Colonic mucosa (tissue), 4 donors: ENCODE data around the gene ICA1. TPM values are rescaled to one million over a fixed set of nuclear protein-coding genes. Genes with fewer than 3 reads are reported as not detected.

Experiments used
- DNase-seq: peaks from one replicate; pipeline ENCODE4 v3.0.0-alpha.2; 2020
- H3K27ac ChIP-seq: fragments of 200-600 bp; one replicate; pipeline ENCODE4 v1.8.0; 2021
- H3K27me3 ChIP-seq: fragments of 200-600 bp; one replicate; pipeline ENCODE4 v1.8.0; 2021
- H3K36me3 ChIP-seq: fragments of 200-600 bp; one replicate; pipeline ENCODE4 v1.8.0; 2021
- H3K4me1 ChIP-seq: fragments of 200-600 bp; one replicate; pipeline ENCODE4 v1.8.0; 2021; ENCODE audit warnings: mild to moderate bottlenecking
- H3K4me3 ChIP-seq: fragments of 200-600 bp; one replicate; pipeline ENCODE4 v1.8.0; 2021
- H3K9ac ChIP-seq, 2 donors: one replicate each; pipeline ENCODE4 v1.7.0; 2013; ENCODE audit warnings: control low read depth in 2 of 2, low read depth in 2 of 2, low read length in 2 of 2
- H3K9me3 ChIP-seq: fragments of 200-600 bp; one replicate; pipeline ENCODE4 v1.8.0; 2021
- intact Hi-C: fragments of 100-400 bp; cut with DNase I; formaldehyde crosslinking; loops from one replicate; pipeline ENCODE4 v1.14.1; 2022
- total RNA-seq, 2 donors: library from RNA; stranded (reverse); fragmentation: NEBNext Ultra II Directional in 1 of 2; extraction: Animal tissue kit (Norgen Biotek cat#: 25700) in 1 of 2; gene quantifications; one replicate each; pipeline ENCODE4 v1.2.1, GENCODE V29; 2021
- TF ChIP-seq, protein P1 (sequence below): fragments of 200-600 bp; IDR thresholded peaks from one replicate; pipeline ENCODE4 v1.8.0; 2022; ENCODE audit warnings: antibody characterized with exemption, mild to moderate bottlenecking
- donor health status: healthy.
- donor health status: DM: no; HTN: no; CAD: no.
- donor health status: DM: no; HTN: no; CAD: no.

Gene ICA1
- total RNA-seq, 2 donors from 2014 or later: 46.1 to 47.5 TPM

DNA sequence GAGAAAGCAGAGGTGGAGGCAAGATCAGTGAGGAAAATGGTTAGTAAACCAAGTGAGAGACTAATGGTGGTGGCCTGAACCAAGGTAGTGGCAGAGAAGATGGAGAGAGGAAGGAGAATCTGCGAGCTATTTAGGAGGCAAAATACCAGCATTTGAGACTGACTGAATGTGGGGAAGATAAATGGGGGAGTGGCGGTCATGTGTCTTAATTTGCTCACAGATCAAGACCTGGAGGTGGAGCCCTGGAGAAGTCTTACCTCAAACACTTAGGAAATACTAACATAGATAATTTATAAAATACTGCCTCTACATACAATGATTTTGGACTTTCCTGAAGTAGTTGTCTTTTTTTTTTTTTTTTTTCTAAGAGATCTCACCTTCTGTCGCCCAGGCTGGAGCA, 34.7 kb downstream of the ICA1 start:
- no peaks in the 10 kb centered on the region for H3K36me3 ChIP-seq
- no peak overlapping the region for H3K4me3 ChIP-seq
- intact Hi-C loops: loop anchor here (10.0 kb wide), 1 partner anchor 552 kb away; no protein-coding TSS in a partner anchor
- H3K9ac ChIP-seq: no peak overlapping the region
- no peak for DNase-seq
- no peaks in the 10 kb centered on the region for H3K9me3 ChIP-seq
- H3K27me3 ChIP-seq: no peaks in the 10 kb centered on the region
- H3K4me1 ChIP-seq: no peaks in the 10 kb centered on the region
- H3K27ac ChIP-seq: no peak overlapping the region
- TF ChIP-seq, protein P1, sequence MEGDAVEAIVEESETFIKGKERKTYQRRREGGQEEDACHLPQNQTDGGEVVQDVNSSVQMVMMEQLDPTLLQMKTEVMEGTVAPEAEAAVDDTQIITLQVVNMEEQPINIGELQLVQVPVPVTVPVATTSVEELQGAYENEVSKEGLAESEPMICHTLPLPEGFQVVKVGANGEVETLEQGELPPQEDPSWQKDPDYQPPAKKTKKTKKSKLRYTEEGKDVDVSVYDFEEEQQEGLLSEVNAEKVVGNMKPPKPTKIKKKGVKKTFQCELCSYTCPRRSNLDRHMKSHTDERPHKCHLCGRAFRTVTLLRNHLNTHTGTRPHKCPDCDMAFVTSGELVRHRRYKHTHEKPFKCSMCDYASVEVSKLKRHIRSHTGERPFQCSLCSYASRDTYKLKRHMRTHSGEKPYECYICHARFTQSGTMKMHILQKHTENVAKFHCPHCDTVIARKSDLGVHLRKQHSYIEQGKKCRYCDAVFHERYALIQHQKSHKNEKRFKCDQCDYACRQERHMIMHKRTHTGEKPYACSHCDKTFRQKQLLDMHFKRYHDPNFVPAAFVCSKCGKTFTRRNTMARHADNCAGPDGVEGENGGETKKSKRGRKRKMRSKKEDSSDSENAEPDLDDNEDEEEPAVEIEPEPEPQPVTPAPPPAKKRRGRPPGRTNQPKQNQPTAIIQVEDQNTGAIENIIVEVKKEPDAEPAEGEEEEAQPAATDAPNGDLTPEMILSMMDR: no peak

DNA sequence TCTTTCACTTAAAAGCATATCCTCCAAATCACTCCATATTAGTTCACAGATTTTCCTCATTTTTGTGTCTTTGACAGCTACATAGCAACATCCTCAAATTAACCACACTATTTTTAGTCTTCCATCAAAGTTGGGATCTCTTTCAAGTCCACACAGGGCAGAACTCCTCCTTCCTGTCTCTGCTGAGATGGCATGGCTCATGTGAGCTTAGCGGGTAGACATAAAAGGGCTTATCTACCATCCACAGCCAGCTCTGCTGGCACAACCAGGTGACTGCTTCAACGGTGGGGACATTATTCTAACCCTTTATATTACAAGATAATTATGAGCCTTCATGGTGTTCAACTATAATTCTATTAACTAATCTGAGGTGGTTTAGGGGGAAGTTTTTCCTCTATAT, 35.5 kb downstream of the ICA1 start:
- Histone ChIP-seq H3K4me3 (no peak overlapping the region), H3K9ac (no peak overlapping the region), H3K9me3 (no peaks in the 10 kb centered on the region), H3K36me3 (no peaks in the 10 kb centered on the region), H3K27ac (no peak overlapping the region), H3K27me3 (no peaks in the 10 kb centered on the region), H3K4me1 (no peaks in the 10 kb centered on the region)
- no peak for DNase-seq
- intact Hi-C loops: loop anchor here (10.0 kb wide), 1 partner anchor 552 kb away; no protein-coding TSS in a partner anchor
- TF ChIP-seq, protein P1: no peak

DNA sequence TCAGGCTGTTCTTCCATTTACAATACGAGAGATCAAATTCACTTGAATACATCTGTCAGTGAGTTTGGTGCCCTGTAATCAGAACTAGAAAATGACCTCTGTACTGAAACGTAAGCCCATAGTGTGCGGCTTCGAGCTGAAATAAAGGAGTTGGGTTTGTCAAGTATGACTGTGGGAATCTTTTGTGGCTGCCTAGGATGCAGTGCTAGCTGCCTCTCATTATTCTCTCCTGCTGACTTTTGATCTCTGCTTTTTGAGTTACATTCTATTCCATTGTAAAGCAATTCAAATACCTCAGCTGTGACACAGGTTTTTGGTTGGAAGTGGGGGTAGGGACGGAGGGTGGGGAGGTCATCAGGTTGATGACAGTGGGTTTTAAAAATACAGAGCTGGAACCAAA, 40.4 kb downstream of the ICA1 start:
- Histone ChIP-seq H3K27me3 (no peaks in the 10 kb centered on the region), H3K4me3 (no peak overlapping the region), H3K4me1 (no peaks in the 10 kb centered on the region), H3K27ac (no peak overlapping the region), H3K36me3 (no peaks in the 10 kb centered on the region), H3K9ac (no peak overlapping the region), H3K9me3 (no peaks in the 10 kb centered on the region)
- TF ChIP-seq, protein P1: no peak
- intact Hi-C loops: loop anchor here (5.0 to 10.0 kb wide), 2 partner anchors 76 to 547 kb away; no protein-coding TSS in a partner anchor
- DNase-seq: no peak

DNA sequence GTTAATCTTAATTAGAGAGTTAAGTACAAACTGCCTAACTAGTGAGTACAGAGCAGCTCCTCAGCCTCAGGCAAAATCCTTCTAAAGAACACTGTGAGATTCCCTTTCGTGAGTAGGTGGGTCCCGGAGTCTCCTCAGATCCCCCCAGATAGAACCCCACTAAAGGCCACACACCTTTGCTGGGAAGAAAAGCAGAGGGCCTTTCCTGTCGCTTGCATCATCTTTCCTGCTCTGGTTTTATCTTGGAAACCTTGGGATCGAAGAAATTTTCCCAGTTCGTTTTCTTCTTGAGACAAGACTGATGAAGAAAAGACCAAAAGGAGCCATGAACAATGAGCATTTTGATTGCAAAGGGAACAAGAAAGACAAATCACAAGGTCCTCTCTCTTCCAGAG, 40.9 kb downstream of the ICA1 start:
- DNase-seq: no peak
- H3K27me3 ChIP-seq: no peaks in the 10 kb centered on the region
- no peaks in the 10 kb centered on the region for H3K36me3 ChIP-seq
- TF ChIP-seq, protein P1: no peak
- H3K4me1 ChIP-seq: no peaks in the 10 kb centered on the region
- no peak overlapping the region for H3K9ac ChIP-seq
- H3K27ac ChIP-seq: no peak overlapping the region
- intact Hi-C loops: loop anchor here (5.0 to 10.0 kb wide), 2 partner anchors 76 to 546 kb away; no protein-coding TSS in a partner anchor
- H3K4me3 ChIP-seq: no peak overlapping the region
- H3K9me3 ChIP-seq: no peaks in the 10 kb centered on the region

DNA sequence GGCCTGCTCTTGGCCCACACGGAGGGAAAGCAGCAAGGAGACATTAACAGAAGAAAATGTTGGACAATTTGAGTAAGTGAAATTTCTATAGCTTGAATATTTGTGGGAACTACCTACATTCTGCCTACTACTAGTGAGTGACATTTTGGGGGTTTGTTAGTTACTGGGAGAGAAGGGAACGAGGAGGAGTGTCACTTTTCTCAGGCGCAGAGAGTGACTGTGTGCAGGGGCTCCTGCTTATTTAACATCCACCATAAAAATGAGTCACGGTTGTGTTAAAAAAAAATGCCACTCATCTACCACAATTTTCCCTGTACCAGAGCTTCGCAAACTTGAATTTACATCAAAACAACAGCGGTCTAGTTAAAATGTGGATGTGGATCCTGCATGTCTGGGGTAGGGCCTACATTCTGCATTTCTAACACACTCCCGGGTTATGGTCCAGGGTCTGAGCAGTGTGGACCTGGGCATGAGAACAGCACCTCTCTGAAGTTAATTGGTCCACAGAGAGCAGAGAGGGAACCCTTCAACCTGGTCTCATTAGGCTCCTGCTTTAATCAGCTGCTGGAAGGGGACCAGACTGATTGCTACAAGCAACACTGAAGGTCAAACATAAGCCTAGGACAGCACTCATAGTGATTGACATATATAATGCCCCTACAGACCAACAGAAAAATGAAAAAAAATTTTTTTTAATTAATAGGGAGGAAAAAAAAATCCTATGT, 41.4 kb downstream of the ICA1 start:
- H3K9ac ChIP-seq: no peak overlapping the region
- H3K4me3 ChIP-seq: no peak overlapping the region
- H3K4me1 ChIP-seq: no peaks in the 10 kb centered on the region
- DNase-seq: no peak
- no peak overlapping the region for H3K27ac ChIP-seq
- H3K27me3 ChIP-seq: no peaks in the 10 kb centered on the region
- no peaks in the 10 kb centered on the region for H3K9me3 ChIP-seq
- H3K36me3 ChIP-seq: no peaks in the 10 kb centered on the region
- TF ChIP-seq, protein P1: no peak
- intact Hi-C loops: loop anchor here (5.0 to 10.0 kb wide), 2 partner anchors 77 to 546 kb away; no protein-coding TSS in a partner anchor
